Measurements from ENCODE around the gene MYO18A. TPM values are rescaled to one million over a fixed set of nuclear protein-coding genes. Genes with fewer than 3 reads are reported as not detected.

MYO18A gene
- total and polyA plus RNA-seq, 2 experiments from 2014 or later = 16.0 to 30.5 TPM

DNA sequence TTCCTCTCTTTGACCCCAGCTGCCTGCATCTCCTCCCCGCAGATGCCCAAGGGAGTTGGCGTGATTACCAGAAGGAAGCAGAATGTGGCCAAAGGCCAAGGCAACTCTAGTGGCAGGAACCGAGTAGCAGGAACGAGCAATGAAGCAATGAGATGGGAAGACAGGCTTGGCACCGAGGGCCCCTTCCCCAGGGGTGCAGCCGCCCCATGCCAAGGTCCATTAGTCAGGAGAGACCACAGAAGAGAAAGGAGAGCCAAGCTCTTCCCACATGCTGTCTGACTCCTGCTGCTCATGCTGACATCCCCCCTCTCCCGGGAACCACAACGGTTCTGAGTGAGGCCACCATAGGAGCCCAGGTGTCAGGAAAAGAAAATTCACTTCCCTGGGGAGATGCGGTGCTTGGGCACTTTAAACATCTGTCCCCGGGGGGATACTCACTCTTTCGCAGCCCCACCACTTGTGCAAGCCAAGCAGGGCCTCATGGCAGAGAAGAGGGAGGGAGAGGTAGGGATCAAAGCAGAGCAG is 67.4 kb downstream of the MYO18A start:
- in situ Hi-C loops (cut with MboI) = no loop called here
- Histone ChIP-seq H3K79me2 (ENCODE audit: insufficient read depth) (no peaks in the 10 kb centered on the region), H4K20me1 (ENCODE audit: insufficient read depth) (no peaks in the 10 kb centered on the region), H3K4me3 (no peak overlapping the region), H3K9me2 (ENCODE audit: insufficient read depth) (no peaks in the 10 kb centered on the region), H3K27ac (no peak overlapping the region), H3K9ac (no peak overlapping the region), H3F3A (ENCODE audit: insufficient read depth) (no peaks in the 10 kb centered on the region), H3K36me3 (ENCODE audit: low read depth) (0 out of 2 replicates have a peak, but pooled peaks cover 3% of the 10 kb centered on the region), H2AFZ (no peak overlapping the region), H3K4me2 (ENCODE audit: unreplicated experiment) (no peak overlapping the region), H3K27me3 (replicated peaks; ENCODE audit: insufficient read depth) (no peaks in the 10 kb centered on the region), H3K9me3 (ENCODE audit: low read depth) (no peaks in the 10 kb centered on the region), H3K4me1 (ENCODE audit: insufficient read depth) (no peaks in the 10 kb centered on the region)
- TF ChIP-seq EZH2 (IDR thresholded peaks at IDR 0.05; ENCODE audit: insufficient read depth, poor library complexity, severe bottlenecking) (no peak), EZH2phosphoT487 (IDR thresholded peaks at IDR 0.05; ENCODE audit: insufficient read depth, low read depth) (no peak)
- DNase-seq = peak; percentile 37
- WGBS, 2 experiments (ENCODE audit: low coverage in 1 of 2, low lambda C conversion rate in 2 of 2, missing lambda C conversion rate in 2 of 2) = 57 to 64% methylated on average over 9 to 11 of the region's 11 CpGs

DNA sequence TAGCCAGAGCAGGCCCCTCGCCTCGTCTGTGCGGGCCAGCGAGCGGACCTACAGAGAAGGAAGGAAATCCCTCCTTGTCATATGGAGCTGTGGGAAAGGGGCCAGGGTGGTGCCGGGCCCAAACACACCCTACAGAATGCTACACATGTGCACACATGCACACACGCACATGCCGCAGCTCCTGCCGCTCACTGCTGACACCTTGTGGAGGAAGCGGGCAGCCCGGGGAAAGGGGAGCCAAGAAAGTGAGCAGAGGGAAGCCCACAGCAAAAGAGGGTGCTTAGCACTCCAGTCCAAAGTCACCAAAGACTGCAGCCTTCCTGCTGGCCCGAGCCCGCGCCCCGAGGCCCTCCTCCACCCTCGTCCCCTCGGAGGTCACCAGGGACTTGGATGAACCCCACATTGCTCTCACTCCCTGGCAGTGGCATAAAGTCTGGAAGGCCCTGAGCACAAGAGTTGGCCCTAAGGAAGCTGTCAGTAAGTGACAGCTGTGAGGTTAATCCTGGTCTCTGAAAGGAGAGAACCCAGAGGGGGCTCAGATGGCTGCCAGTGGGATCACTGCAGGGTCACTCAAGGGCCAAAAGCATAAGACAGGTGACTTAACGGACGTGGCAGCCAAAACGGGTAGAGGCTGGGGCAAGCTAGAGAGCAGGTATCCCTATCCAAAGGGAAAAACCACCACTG is 68.2 kb downstream of the MYO18A start:
- Histone ChIP-seq H3K9me2 (ENCODE audit: insufficient read depth) (no peaks in the 10 kb centered on the region), H3K4me2 (ENCODE audit: unreplicated experiment) (no peak overlapping the region), H3F3A (ENCODE audit: insufficient read depth) (no peaks in the 10 kb centered on the region), H3K79me2 (ENCODE audit: insufficient read depth) (no peaks in the 10 kb centered on the region), H4K20me1 (ENCODE audit: insufficient read depth) (no peaks in the 10 kb centered on the region), H3K9ac (no peak overlapping the region), H3K4me3 (no peak overlapping the region), H2AFZ (no peak overlapping the region), H3K36me3 (ENCODE audit: low read depth) (0 out of 2 replicates have a peak, but pooled peaks cover 3% of the 10 kb centered on the region), H3K27ac (no peak overlapping the region), H3K27me3 (replicated peaks; ENCODE audit: insufficient read depth) (no peaks in the 10 kb centered on the region), H3K9me3 (ENCODE audit: low read depth) (no peaks in the 10 kb centered on the region), H3K4me1 (ENCODE audit: insufficient read depth) (no peaks in the 10 kb centered on the region)
- DNase-seq = peak; percentile 75
- TF ChIP-seq EZH2phosphoT487 (IDR thresholded peaks at IDR 0.05; ENCODE audit: insufficient read depth, low read depth) = no peak
- TF ChIP-seq EZH2 (IDR thresholded peaks at IDR 0.05; ENCODE audit: insufficient read depth, poor library complexity, severe bottlenecking) = no peak
- in situ Hi-C loops (cut with MboI) = no loop called here
- 28% methylated on average over 17 to 20 of the region's 20 CpGs for WGBS, 2 experiments (ENCODE audit: low coverage in 1 of 2, low lambda C conversion rate in 2 of 2, missing lambda C conversion rate in 2 of 2)

DNA sequence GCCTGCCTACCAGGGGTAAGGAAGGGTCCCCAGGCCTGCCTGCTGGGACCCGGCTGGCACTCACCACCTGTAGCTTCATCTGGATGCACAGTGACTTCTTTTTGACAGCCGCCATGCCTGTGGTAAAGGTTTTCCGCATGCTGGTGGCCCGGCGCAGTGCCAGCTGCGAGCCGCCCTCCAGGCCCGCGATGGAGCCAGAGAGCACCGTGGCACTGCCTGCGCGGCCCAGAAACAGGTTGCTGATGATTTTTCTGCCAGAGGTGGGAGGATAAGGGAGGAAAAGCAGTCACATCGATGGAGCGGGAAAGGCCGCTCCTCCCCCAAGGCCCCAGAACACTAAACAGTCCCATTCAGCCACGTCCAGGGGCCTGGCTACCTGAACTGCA is 69.8 kb downstream of the MYO18A start:
- 96 to 97% methylated on average over 16 of the region's 16 CpGs for WGBS, 2 experiments (ENCODE audit: low coverage in 1 of 2, low lambda C conversion rate in 2 of 2, missing lambda C conversion rate in 2 of 2)
- Histone ChIP-seq H3K36me3 (ENCODE audit: low read depth) (peaks cover 3% of the 10 kb centered on the region; the same call in 1 of the 2 replicates), H3K4me1 (ENCODE audit: insufficient read depth) (no peaks in the 10 kb centered on the region), H3F3A (ENCODE audit: insufficient read depth) (no peaks in the 10 kb centered on the region), H3K27ac (no peak overlapping the region), H3K4me3 (no peak overlapping the region), H3K27me3 (replicated peaks; ENCODE audit: insufficient read depth) (no peaks in the 10 kb centered on the region), H3K9me3 (ENCODE audit: low read depth) (no peaks in the 10 kb centered on the region), H2AFZ (no peak overlapping the region), H3K4me2 (ENCODE audit: unreplicated experiment) (no peak overlapping the region), H3K9ac (no peak overlapping the region), H3K9me2 (ENCODE audit: insufficient read depth) (no peaks in the 10 kb centered on the region), H4K20me1 (ENCODE audit: insufficient read depth) (no peaks in the 10 kb centered on the region), H3K79me2 (ENCODE audit: insufficient read depth) (no peaks in the 10 kb centered on the region)
- no peak for DNase-seq
- TF ChIP-seq EZH2phosphoT487 (IDR thresholded peaks at IDR 0.05; ENCODE audit: insufficient read depth, low read depth) (no peak), EZH2 (IDR thresholded peaks at IDR 0.05; ENCODE audit: insufficient read depth, poor library complexity, severe bottlenecking) (no peak)
- in situ Hi-C loops (cut with MboI) = no loop called here

DNA sequence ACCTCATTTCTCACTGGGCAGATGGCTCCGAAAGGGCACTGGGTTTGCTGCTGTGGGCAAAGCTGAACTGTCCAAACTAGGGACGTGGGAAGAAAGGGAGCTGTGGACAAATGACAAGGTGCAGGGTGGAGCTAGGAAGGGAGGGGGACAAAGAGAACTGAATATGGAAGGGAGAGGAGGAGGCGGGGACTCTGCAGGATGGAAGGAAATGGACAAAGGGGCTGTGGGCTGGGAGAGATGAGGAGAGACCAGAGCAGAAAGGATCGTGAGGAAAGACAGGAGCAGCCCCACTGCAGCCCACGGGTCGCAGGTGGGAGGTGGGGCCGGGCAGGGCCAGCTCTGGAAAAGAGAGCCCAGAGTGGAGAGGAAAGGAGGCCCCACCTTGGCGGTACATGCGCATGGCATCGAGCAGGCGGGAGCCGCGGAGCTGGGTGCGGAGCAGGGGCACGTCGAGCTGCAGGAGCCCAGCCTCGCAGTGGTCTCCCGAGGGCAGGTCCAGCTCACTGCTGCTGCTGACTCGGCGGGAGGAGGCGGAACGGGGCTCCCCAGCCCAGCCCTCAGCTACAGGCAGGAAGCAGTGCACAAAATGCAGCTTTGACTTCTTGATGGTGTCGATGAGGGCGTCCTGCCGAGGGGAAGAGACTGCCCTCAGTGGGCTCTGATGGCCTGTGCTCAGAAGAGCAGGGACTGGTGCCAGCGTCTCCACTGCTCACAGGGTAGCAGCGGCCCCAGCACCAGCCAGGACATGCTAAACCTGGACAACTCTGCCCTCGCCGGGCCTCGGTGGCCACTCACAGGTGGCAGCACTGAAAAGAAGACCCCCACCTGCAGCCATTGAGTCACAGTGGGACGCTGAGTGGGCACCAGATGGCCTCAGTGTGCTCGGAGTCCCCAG is 70.5 kb downstream of the MYO18A start:
- Histone ChIP-seq H3K9ac (no peak overlapping the region), H3K9me2 (ENCODE audit: insufficient read depth) (no peaks in the 10 kb centered on the region), H3K79me2 (ENCODE audit: insufficient read depth) (no peaks in the 10 kb centered on the region), H3K4me1 (ENCODE audit: insufficient read depth) (no peaks in the 10 kb centered on the region), H3K36me3 (ENCODE audit: low read depth) (peaks cover 3% of the 10 kb centered on the region; the same call in 1 of the 2 replicates), H3F3A (ENCODE audit: insufficient read depth) (no peaks in the 10 kb centered on the region), H4K20me1 (ENCODE audit: insufficient read depth) (no peaks in the 10 kb centered on the region), H3K4me2 (ENCODE audit: unreplicated experiment) (no peak overlapping the region), H3K4me3 (no peak overlapping the region), H3K27ac (no peak overlapping the region), H3K27me3 (replicated peaks; ENCODE audit: insufficient read depth) (no peaks in the 10 kb centered on the region), H3K9me3 (ENCODE audit: low read depth) (no peaks in the 10 kb centered on the region), H2AFZ (no peak overlapping the region)
- no peak for DNase-seq
- TF ChIP-seq EZH2 (IDR thresholded peaks at IDR 0.05; ENCODE audit: insufficient read depth, poor library complexity, severe bottlenecking) (no peak), EZH2phosphoT487 (IDR thresholded peaks at IDR 0.05; ENCODE audit: insufficient read depth, low read depth) (no peak)
- WGBS, 2 experiments (ENCODE audit: low coverage in 1 of 2, low lambda C conversion rate in 2 of 2, missing lambda C conversion rate in 2 of 2) = 86 to 92% methylated on average over 26 to 32 of the region's 32 CpGs
- in situ Hi-C loops (cut with MboI) = loop anchor here (5.0 kb wide), 1 partner anchor 142 kb away; no protein-coding TSS in a partner anchor
